Urothelium cell line (cell line): ENCODE data around the gene SLC46A3.
"Not testable (repeated sequence)": the region's sequence is repeated elsewhere in the genome, so short reads cannot be mapped to it uniquely, and the experiment has no call there.

ENCODE experiments used
- DNase-seq: peaks from one replicate; pipeline ENCODE4 v3.0.0; 2011; ENCODE audit warnings: low spot score, mixed read lengths
- FAIRE-seq: peaks from 2 replicates; lab custom pipeline; 2011; peaks lifted over from hg19 to GRCh38; lab: Jason Lieb, UNC

Gene SLC46A3

DNA sequence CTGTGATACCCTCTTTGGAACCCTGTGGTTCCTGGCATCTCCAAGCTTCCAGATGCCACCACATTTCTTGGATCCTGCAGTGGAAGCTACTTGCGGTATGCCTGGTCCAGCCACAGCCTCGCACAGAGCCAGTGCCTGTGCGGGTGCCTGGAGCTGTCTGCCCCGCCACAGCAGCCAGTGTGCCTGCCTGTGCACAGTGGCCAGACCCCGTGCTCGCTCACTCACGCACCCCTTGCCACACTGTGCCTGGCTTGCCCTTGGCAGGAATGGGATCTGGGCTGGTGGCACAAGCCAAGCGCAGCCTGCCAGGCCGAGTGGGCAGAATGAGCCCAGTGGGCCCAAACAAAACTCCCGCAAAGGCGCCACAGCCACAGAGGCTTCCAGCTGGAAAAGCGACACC is 33.7 kb downstream of the SLC46A3 start:
- DNase-seq, result no peak
- no peak for FAIRE-seq

DNA sequence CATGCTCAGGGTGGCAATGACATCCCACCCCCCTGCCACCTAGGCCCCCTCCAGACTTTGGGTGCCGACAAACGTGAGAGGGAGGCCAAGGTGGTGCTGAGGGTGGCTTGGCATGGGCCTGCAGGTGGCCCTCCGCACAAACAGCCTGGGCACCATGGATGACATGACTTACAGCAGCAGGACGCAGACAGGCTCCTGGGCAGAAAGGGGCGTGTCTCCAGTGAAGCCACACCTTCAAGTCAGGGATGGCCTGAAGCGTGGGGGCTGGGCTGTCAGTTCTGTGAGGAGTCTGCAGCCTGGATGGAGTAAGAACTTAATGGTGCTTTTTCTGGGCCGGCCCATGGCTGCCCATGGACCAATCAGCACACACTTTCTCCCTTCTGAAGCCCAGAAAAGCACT is 34.5 kb downstream of the SLC46A3 start:
- no peak for DNase-seq
- FAIRE-seq, result no peak

DNA sequence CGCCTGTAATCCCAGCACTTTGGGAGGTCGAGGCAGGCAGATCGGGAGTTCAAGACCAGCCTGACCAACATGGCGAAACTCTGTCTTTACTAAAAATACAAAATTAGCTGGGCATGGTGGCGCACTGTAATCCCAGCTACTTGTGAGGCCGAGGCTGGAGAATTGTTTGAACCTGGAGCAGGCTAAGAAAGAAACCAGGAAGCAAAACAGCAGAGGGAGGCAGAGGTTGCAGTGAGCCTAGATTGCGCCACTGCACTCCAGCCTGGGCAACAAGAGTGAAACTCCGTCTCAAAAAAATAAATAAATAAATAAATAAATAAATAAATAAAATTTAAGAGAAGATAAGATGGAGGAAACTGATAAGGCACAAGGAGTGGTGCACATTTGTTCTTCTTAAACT is 35.6 kb downstream of the SLC46A3 start:
- not testable (repeated sequence) for DNase-seq, FAIRE-seq

DNA sequence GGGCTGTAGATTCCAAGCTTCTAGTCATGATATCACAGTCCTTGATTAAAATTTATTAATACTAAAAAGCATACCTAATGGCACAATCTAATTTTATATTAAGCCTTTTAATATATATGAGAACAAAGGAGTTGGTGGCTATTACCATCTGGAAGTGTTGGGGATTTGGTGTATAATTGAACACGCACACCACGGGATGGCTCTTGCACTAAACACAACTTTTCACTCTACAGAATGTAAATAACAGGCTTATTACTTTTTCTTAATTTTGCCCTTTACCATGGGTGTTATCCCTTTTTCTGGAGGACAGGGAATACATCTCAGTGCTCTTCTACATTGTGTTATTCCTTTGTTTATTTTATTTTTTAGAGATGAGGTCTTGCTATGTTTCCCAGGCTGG is 38.2 kb downstream of the SLC46A3 start:
- no peak for FAIRE-seq
- DNase-seq, result no peak

DNA sequence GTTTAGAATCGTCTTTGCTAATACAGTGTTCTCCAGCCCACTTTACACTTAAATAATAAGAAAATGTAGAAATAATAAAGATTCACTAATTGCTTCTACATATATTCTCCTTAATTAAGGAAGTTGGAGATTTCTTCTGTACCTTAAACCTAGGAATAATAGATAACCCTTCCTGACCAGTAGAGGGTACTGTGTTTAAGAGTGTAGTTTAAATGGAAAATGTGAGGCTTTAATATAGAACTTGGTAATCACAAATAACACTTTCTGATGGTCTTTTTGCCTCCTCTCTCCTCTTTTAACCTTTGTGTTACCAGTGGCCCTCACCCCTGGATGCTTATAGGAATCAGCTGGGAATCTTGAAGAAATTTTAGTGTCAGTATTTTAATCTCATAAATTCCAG is 39.1 kb downstream of the SLC46A3 start:
- DNase-seq (no peak), FAIRE-seq (no peak)

DNA sequence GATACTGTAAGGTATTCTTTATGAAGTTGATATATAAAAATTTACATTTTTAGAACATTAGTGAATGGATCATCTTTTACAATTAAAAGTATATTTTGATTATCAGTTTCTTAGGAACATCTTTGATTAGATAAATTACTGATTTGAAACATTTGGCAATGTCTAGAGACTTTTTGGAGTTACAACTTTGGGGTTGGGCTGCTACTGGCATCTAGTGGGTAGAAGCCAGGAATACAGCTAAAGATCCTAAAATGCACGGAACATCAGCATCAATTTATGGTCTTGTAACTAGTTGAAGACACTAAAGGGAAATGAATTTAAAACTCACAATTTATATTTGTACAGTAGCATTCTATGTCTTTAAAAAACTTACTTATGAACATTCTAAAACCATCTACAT is 40.0 kb downstream of the SLC46A3 start:
- DNase-seq, result no peak
- no peak for FAIRE-seq

DNA sequence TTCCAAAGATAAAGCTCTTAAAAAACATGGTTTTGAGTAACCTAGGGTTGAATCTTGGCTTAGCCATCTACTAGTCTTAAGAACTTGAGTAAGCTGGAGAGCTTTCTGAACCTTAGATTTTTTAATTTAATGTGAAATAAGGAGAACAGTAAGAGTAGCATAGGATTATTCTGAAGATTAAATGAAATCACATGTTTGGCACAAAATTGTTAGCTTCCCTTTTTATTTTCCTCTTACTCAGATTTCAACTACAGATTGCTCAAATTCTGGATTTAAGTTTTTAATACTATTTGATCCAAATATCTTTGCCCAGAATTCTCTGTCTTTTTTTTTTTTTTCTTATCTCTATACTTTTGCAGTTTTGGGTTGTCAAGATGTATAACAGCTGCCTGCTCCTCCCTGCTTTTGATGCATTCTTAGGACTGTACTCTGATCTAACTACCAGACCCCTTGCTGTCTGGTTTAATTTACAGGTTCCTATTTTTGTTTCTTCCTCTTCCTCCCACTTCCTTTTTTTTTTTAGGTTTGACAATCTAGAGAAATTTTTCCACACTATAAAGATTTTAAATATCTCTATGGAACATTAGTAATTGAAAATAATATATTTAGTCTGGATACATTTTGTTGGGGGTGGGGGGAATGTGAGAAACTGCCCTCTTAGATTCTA is 47.5 kb downstream of the SLC46A3 start:
- no peak for DNase-seq
- no peak for FAIRE-seq

DNA sequence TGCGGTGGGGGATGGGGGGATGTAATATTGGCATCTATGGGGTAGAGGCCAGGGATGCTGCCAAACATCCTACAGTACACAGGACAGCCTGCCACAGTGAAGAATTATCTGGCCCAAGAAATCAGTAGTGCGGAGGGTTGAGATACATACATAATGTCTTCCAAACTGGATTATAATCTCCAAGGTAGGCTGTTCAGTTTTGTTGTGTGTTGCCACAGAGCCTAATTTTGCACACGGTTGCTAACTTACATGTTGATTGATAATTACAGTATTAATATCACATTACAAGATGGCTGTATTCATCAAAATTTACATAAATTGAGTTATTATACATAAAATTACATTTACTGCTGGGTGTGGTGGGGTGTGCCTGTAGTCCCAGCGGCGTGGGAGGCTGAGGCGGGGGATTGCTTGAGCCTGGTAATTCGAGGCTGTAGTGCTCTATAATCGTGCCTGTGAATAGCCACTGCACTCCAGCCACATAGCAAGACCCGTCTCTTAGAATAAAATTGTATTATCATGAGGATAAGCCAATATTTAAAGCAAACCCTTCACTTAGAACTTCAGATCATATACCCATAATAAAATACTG is 51.8 kb downstream of the SLC46A3 start:
- DNase-seq (no peak), FAIRE-seq (no peak)

DNA sequence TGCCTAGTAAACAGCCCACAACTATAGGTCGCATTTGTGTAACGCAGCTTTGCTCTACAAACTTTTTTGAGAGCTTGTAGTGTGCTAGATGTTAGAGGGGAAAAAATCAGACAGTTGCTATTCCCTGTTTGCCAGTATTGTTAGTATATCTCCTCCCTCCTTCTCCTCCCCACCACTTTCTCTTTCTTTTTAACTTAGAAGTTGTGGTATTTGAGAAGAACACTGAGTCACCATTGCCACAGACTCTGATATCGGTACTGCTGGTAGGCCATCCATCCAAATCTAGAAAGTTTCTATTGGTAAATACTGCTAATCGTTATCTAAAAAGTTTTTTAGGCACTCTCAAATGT is 59.2 kb downstream of the SLC46A3 start:
- FAIRE-seq, result no peak
- no peak for DNase-seq

DNA sequence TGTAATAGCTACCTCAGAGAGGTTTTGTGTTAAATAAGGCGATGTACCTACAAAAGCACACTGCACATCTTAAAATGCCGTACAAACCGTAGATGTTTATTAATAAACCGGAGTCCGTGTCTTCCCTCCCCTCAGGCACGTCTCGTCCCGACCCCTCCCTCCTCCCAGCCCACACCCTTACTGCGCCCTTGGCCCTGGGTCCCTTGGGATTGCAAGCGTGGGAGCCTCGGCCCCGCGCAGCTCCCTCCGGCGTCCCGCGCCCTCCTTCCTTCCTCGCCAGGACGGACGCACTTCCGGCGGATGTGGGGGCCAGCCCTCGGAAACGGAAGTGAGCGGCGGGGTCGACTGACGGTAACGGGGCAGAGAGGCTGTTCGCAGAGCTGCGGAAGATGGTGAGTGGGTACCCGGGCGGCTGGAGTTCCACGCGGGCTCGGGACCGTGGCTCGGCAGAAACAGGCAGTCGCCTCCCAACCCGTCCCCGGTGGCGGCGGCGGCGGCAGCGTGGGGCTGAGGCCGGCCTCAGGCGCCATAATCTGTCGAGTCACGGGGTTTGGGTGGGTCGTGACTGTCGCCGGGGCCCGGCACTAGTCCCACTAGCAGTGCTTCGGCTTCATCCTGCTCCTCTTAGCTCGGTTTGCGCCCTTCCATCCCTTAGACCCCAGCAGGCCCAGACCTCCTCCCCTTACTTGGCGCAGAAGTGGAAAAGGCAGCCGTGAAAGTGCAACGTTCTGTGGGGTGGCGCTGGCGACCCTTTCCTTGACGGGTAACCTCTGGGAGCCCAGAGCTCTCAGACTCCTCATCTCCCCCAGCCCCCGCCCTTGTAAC is 59.8 kb downstream of the SLC46A3 start, which contains the start of gene POMP:
POMP (plus strand) TSS at position 335 of the 825 bp plus-strand sequence; CDS start at position 390, 55 bp downstream.
- peak; percentile 88 for DNase-seq
- peak; percentile 67 for FAIRE-seq

DNA sequence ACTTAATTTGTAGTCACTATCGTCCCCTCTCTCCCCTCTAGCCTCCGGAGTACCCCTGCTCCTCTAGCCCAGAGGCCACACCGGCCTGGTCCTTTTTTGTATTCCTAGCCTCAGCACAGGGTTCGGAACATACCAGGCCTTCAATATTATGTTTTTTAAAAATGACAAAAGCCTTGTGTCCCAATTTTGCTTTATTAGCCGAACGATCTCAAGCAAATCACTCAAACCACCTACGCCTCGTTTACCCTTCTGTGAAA is 60.3 kb downstream of the SLC46A3 start:
- DNase-seq, result no peak
- no peak for FAIRE-seq

DNA sequence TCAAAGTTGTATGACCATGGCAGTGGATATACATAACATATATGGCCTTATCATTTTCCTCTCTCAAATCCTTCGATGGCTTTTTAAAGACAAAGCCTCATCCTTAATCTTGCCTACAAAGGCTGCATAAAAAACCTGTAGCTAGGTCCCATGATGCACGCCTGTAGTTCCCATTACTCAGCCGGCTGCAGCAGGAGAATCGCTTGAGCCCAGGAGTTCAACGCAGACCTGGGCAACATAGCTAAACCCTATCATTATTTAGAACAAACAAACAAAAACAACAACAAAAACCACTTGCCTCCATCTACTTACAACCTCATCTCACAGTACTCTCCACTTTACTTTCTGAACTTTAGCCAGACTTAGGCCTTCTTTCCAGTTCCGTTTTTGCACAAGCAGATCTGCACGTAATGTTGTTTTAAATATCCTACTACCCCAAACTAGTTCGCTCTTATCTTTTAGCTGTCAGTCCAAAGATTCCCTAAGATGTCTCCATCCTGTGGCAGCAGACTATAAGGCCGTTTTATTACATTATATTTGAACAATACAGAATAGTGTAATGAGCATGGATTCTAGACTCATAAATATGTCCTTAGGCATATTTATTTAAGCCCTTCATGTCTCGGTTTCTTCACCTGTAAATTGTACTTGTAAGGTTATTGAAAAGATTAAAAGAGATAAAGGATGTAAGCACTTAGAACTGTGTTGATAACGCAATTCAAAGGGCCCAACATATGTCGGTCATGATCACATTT is 60.8 kb downstream of the SLC46A3 start:
- DNase-seq (no peak), FAIRE-seq (no peak)

DNA sequence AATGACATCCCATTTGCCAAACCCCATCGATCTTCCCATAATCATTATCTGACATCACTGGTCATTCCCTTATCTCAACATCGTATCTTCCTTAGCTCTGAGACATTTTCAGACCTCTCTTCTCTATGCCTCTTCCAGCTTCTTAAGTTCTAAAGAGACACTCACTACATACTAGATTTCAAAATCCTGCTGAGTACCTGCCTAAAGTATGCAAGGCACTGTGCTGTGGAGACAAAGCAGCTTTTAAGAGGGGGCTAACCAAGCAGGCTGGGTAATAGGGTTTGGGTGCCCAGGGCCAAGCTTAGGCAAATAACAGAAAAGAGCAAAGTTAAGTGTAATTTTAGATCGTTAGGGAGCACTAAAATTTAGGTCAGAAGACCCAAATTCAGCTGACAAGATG is 63.2 kb downstream of the SLC46A3 start:
- no peak for FAIRE-seq
- no peak for DNase-seq

DNA sequence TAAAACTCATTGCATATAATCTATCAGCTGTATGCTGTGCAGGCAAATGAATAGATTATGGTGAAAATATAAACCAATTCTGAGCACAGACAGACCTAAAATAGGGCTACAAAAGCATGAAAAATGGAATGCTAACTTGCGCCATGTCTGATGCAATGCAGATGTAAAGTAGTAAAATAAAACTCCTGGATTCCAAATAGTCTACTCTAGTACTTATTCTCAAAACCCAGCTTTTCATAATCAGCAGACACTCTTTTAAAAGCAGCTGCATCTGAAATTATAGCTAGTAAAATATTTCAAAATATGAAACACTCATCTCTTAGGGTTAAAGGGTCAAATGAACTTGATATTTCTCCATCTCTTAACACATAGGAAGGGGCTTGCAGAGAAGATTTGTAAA is 64.5 kb downstream of the SLC46A3 start:
- no peak for FAIRE-seq

DNA sequence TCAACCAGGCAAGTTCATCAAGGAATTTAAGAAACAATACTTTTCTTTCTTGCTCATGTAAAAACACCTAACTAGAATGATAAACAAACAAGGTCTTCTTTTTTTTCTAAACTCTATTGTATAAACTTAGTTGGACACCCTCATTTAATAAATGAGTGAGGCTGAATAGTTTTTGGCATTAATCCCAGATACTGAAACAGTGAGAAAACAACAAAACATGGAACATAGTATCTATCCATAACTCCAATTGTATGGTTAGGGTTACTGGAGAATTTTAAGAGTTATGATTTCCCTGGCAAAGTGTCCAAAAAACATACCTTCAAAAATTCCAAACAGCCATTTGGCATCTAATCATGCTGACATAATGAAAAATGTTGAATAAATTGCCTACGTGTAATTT is 65.7 kb downstream of the SLC46A3 start:
- DNase-seq (no peak), FAIRE-seq (no peak)

More for the DNA sequence above, 64.5 kb downstream of the SLC46A3 start:
- DNase-seq, result no peak

DNA sequence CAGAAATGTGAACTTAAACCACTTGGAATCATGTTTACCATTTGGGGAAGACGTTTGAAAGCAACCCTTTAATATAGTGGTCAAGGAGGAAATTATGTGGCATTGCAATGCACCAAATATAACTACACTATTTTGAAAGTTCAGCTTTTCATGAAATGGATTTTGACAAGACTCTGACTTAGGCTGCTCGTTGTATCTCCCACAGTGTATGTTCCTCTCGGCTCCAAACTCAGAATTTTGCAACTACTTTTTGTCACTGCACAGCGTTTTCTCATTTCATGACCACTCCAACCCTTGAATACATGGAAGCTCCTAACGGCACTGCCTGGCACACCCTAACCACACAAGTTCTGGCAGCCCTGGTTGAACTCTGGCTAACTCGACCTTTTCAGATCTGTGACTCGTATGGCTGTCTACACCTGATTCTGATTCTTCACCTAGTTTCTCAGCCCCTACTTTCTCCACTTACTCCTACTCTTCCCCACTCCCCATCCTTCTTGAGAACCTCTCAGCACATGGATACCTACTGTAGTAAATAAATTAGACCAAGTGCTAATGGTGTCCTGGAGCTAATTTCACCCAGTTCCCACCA is 66.9 kb downstream of the SLC46A3 start:
- FAIRE-seq (no peak), DNase-seq (no peak)

DNA sequence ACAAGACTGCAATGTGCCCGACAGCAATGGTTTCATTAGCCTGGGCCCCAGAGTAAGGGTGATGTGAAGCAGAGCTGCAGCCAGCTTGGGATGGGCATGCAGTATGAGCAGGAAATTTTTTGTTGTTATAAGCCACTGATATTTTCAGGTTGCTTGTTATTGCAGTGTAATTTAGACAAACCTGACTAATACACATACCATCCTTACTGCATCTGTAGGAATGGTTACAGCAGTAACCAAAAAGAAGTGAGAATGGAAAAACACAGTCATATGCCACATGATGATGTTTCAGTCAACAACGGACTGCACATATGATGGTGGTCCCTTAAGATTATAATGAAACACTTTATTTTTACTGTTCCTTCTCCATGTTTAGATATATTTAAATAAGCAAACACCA is 68.5 kb downstream of the SLC46A3 start:
- FAIRE-seq, result no peak

More for the DNA sequence above, 68.5 kb downstream of the SLC46A3 start:
- no peak for DNase-seq
